Lower leg skin (tissue), 4 donors: ENCODE results near the gene C9. TPM values are rescaled to one million over a fixed set of nuclear protein-coding genes. Genes with fewer than 3 reads are reported as not detected.

ENCODE experiments used
- DNase-seq, 2 donors: peaks; one replicate each; pipeline ENCODE4 v3.0.0-alpha.2; 2019; ENCODE audit warnings: low spot score in 2 of 2
- H3K4me3 ChIP-seq: fragments of 200-600 bp; sonication (generic); 2 replicates; pipeline ENCODE4 v1.5.1; 2017; ENCODE audit warnings: mild to moderate bottlenecking, low read depth; ENCODE audit not compliant: poor library complexity, severe bottlenecking
- CTCF ChIP-seq, 3 donors: fragments of 450-650 bp; IDR thresholded peaks; one replicate each; pipeline ENCODE4 v1.5.1; 2016; ENCODE audit warnings: antibody characterized with exemption in 3 of 3, mild to moderate bottlenecking in 3 of 3, moderate library complexity in 2 of 3
- POLR2A ChIP-seq, 2 donors: fragments of 450-650 bp; IDR thresholded peaks; one replicate each; pipeline ENCODE4 v1.6.1; 2016 to 2017; ENCODE audit warnings: antibody characterized with exemption in 2 of 2, mild to moderate bottlenecking in 1 of 2, moderate library complexity in 1 of 2
- WGBS, 2 donors: methylation state at CpG; one replicate each; pipeline ENCODE4 v1.1.5; 2018; 5-methylcytosine and 5-hydroxymethylcytosine counted together
- intact Hi-C: fragments of 100-400 bp; cut with DNase I; formaldehyde crosslinking; loops from one replicate; pipeline ENCODE4 v1.15.0; 2023; ENCODE audit warnings: low total_unique reads
- total RNA-seq, 4 donors: library from RNA; depleted of rRNA; stranded (reverse); fragments of >200 nt; gene quantifications; one replicate each; pipeline ENCODE4 v1.1.0, GENCODE V29; 2016

The C9 gene
- total RNA-seq, 4 donors from 2014 or later, result not detected

GRCh38 chr5:39253196-39253595 is 111.1 kb downstream of the C9 start:
- intact Hi-C loops, result no loop called here
- H3K4me3 ChIP-seq, result no peak overlapping the region
- TF ChIP-seq POLR2A (IDR thresholded peaks at IDR 0.05) (no peak), CTCF (IDR thresholded peaks at IDR 0.05) (no peak)
- no peak for DNase-seq

- 69 to 72% methylated on average over 1 of the region's 1 CpG for WGBS, 2 donors
- no peak for DNase-seq
- H3K4me3 ChIP-seq, result no peak overlapping the region
- intact Hi-C loops, result no loop called here
- no peak for TF ChIP-seq CTCF (IDR thresholded peaks at IDR 0.05)
- no peak for TF ChIP-seq POLR2A (IDR thresholded peaks at IDR 0.05)
Measured at GRCh38 chr5:39249564-39250274, 114.6 kb downstream of the C9 start.

- no peak for DNase-seq
- intact Hi-C loops, result no loop called here
- 88 to 100% methylated on average over 1 of the region's 1 CpG for WGBS, 2 donors
- no peak for TF ChIP-seq CTCF (IDR thresholded peaks at IDR 0.05)
- TF ChIP-seq POLR2A (IDR thresholded peaks at IDR 0.05), result no peak
- H3K4me3 ChIP-seq, result no peak overlapping the region
Measured at GRCh38 chr5:39249069-39249468, 115.2 kb downstream of the C9 start.

- intact Hi-C loops, result no loop called here
- no peak overlapping the region for H3K4me3 ChIP-seq
- no peak for DNase-seq
- WGBS, 2 donors, result 84 to 88% methylated on average over 1 of the region's 1 CpG
- TF ChIP-seq CTCF (IDR thresholded peaks at IDR 0.05), result no peak
- TF ChIP-seq POLR2A (IDR thresholded peaks at IDR 0.05), result no peak
Measured at GRCh38 chr5:39240750-39241149, 123.5 kb downstream of the C9 start.

- intact Hi-C loops, result no loop called here
- WGBS, 2 donors, result 58 to 72% methylated on average over 3 of the region's 3 CpGs
- TF ChIP-seq POLR2A (IDR thresholded peaks at IDR 0.05), result no peak
- no peak for TF ChIP-seq CTCF (IDR thresholded peaks at IDR 0.05)
- no peak for DNase-seq
- no peak overlapping the region for H3K4me3 ChIP-seq
Measured at GRCh38 chr5:39238366-39239105, 125.8 kb downstream of the C9 start.
